GM19397 (cell line): ENCODE data around the gene PITPNC1.
"Not testable (repeated sequence)": the region's sequence is repeated elsewhere in the genome, so short reads cannot be mapped to it uniquely, and the experiment has no call there.

ENCODE experiments used
- ATAC-seq: cut with Tn5 transposase; IDR thresholded peaks from one replicate; pipeline ENCODE4 v1.9.1; 2021; ENCODE audit warnings: mild to moderate bottlenecking, moderate library complexity; ENCODE audit not compliant: unreplicated experiment

The PITPNC1 gene

GRCh38 chr17:67430515-67430914, 53.4 kb downstream of the PITPNC1 start:
- not testable (repeated sequence) for ATAC-seq

DNA sequence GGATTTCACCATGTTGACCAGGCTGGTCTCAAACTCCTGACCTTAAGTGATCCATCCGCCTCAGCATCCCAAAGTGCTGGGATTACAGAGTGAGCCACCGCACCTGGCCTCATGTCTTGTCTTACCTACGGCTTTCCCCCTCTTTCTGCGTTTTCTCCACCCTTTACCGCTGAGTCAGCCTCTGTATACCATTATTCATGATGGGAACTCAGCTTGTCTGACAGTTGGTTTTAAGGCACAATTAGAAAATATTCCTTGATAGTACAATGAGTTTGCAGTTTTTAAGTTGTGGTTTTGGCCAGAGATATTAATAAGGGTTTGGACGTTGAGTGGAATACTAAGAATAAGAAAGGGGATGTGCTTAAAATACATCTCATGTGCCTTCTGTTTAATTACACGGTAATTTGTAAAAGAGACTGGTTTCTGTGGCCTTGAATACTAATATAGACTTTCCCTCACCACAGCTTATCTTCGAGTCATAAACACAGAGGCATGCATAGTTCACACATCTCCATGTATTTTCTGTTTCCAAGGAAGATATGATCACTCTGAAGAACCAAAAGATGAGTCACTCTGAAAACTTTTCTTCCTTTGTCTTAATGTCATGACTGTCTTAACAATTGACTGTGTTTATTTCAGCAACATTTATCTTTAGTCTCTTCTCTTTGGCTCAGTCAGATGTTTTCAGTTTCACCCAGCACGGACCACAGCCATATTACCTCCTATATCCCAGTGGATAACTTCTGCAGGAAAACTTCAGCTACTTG, 54.4 kb downstream of the PITPNC1 start:
- no peak for ATAC-seq

DNA sequence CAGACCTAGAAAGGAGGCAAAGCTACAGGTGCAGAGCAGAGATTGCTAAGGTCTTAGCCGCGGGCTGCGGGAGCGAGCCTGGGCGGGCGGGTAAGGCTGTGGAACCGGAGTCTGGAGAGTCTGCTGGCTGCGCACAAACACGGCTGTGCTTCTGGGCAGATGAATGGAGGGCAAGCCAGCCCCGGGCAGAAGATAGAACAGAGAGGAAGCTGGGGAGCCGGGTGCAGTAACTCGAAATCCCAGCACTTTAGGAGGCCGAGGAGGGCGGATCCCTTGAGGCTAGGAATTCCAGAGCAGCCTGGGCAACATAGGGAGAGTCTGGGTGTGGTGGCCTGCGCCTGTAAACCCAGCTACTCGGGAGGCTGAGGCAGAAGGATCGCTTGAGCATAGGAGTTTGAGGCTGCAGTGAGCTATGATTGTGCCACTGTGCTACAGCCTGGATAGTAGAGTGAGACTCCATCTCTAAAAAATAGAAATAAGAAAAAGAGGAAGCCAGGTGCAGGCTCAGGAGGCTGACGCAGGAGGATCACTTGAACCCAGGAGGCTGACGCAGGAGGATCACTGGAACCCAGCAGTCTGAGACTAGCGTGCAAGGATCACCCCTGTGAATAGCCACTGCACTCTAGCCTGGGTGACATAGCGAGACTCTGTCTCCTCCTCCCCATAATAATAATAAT, 56.3 kb downstream of the PITPNC1 start:
- ATAC-seq, result no peak

DNA sequence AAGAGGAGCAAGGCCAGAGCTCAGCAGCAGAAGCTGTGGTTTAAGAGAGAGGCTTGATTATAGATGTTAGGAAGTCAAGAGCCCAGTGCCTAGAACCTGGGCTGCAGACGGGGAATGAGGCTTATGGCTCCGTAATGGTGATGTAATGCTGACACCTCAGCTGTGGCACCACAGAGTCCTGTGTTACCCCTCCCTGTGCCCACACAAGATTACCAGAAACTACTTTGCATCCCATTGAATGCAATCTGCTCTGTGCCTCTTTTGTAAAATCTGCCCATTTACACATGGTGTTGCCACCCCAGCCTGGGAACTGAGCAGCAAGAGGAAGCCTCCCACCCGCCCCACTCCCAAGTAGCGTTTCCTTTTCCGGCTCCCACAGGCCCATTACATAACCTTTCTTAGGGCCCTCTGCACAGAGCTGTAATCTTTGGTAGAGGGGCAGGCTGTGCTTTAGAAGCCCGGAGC, 57.0 kb downstream of the PITPNC1 start:
- ATAC-seq, result no peak

GRCh38 chr17:67435122-67435521, 58.0 kb downstream of the PITPNC1 start:
- no peak for ATAC-seq

- ATAC-seq, result no peak
These were observed 58.7 kb downstream of the PITPNC1 start for GRCh38 chr17:67435786-67436185.

DNA sequence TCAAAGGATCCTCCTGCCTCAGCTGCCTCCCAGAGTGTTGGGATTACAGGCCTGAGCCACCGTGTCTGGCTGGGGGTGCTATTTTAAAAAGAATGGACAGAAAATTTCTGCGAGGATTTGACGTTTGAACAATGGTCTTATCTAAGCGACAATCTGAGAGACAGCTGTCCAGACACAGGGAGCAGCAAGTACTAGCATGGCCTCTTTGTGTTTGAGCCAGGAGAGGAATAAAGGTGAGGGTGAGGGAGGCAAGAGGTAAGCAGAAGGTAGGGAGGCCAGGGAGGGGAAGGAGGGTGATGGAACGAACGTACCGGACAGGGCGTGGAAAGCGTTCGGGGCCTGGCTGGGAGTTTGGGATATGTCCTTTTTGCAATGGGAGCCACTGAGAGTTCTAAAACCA, 59.2 kb downstream of the PITPNC1 start:
- no peak for ATAC-seq

DNA sequence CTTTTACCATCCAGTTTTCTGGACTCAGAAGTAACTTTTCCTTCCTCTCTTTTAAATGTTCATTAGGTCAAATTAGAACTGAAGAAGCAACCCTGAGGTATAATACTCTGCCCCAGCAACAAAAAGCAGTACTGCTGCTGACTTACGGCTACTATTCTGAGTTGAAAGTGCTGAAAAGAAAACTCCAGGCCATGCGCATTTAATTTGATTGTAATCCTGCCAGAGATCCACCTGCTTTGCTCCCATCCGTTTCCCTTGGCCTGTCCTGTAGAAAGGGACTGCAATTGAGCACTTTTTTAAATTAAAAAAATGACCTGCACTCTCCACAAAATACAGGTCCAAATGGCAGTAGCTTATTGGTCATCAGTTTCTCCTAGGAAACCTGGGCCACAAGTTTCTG, 61.6 kb downstream of the PITPNC1 start:
- no peak for ATAC-seq

- ATAC-seq, result no peak
These were observed 62.2 kb downstream of the PITPNC1 start for GRCh38 chr17:67439269-67439668.

DNA sequence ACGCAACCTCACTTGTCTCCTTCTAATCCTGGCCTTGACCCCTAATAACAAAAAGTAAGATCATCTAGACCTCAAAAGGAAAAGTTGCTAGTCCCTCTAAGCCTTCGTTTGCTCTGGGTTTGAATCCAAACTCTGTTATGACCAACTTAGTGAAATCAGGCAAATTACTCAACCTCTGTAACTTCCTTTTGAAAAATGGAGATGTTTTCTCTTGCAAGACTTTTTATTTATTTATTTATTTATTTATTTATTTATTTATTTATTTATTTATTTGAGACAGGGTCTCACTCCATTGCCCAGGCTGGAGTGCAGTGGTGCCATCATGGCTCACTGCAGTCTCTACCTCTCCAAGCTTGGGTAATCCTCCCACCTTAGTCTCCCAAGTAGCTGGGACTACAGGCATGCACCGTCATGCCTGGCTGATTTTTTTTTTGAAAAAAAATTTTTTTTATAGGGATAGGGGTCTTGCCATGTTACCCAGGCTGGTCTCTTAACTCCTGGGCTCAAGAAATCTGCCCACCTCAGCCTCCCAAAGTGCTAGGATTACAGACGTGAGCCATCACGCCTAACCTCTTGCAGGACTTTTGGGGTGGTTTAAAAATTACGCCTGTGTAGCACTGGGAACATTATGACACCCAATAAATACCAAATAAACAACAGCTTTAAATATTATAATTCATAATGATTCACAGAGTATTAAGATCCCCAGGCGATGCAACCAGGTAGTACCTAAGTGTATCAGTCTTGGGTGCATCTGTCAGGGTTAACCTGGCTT, 63.4 kb downstream of the PITPNC1 start:
- no peak for ATAC-seq

DNA sequence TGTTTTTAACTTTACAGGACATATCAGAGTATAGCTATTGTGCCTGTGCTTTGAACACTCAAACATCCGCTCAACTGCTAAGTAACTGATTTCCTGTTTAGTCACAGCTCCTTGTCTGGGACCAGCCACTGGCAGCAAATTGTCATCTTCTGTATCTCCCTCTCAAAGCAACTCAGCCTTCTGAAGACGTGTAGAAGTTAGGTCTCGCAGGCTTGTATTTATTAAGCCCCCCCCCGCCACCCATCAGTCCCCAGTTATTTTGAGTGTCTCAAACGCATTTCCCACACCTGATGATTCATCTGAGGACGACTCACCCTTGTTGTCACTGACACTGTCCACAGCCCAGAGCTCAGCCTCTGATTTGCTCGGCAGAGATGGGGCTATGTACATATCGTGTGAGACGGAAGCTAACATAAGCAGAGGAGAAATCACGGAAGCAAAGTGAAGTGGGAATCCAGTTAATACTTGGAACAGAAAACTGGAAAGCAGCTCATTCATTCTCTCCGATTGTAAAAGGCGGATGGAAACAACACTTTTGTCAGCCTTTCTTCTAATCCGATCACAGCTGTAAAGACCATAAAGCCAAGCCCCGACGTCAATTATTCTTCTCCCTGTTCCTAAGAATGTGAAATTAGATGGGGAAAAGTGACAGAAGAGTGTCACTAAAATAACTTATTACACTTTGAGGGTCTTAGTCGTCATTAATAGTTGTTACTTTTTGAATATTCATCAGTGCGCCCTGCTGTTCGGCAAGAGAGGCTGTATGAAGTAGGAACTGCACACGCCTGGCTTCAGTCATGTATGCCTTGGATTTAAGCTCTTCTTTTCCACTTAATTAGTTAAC, 64.2 kb downstream of the PITPNC1 start:
- no peak for ATAC-seq

GRCh38 chr17:67441896-67442219, 64.8 kb downstream of the PITPNC1 start:
- ATAC-seq, result no peak

- no peak for ATAC-seq
These were observed 65.9 kb downstream of the PITPNC1 start for GRCh38 chr17:67442787-67443624.

DNA sequence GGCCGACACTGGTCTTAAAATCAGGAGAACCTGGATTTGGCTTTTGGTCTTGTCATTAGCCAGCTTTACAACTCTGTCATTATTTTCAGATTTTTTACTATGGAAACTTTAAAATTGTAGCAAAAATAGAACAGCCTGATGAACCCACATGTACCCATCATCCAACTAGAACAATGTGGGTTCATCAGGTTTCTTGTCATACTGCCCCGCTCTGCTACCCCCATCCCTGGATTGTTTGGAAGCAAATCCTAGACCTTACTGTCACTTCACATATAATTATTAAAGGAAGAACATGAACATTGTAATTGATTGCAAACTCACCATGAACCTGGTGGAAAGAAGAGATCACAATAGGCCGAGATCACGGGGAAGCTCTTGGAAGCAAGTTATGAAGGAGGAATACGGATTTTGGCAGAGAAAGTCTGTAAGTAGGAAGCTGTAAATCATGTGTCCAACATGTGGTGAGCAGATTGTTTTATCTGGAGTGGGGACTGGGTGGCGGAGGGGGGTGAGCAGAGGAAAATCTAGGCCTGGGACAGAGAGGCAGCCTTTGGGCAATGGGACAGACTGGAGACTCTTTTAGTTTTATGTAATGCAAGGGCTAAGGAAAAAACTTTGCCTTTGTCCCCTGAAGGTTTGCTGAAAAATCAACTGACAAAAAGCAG, 67.0 kb downstream of the PITPNC1 start:
- ATAC-seq, result no peak

DNA sequence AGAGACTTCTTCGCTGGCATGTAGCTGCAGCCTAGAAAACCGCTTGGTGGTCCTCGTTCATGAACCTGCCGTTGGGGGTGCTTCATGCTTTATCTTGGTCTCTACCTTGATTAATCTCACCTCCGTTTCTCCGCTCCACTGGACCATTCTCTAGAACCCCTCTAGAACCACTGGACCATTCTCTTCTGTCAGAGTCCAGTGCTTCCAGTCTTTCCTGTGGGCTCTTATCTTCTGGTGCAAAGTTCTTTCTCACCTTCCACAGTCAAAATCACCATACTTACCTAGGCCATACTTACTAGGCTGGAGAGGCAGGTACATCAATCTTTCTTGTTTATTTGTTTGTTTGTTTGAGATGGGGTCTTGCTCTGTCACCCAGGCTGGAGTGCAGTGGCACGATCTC, 71.4 kb downstream of the PITPNC1 start:
- no peak for ATAC-seq

GRCh38 chr17:67449065-67449464, 72.0 kb downstream of the PITPNC1 start:
- ATAC-seq, result no peak

GRCh38 chr17:67449845-67450755, 73.0 kb downstream of the PITPNC1 start:
- ATAC-seq, result no peak
